Thyroid gland (tissue), 4 donors: Measurements from ENCODE around the gene A2M.

ENCODE experiments used
- CTCF ChIP-seq, 6 experiments: fragments of 200-600 bp in 3 of 6; fragments of 450-650 bp in 3 of 6; sonication (generic) in 3 of 6; IDR thresholded peaks; one replicate each; pipeline ENCODE4 v1.5.1; 2016 to 2019; ENCODE audit warnings: antibody characterized with exemption in 6 of 6, mild to moderate bottlenecking in 2 of 6, inconsistent platforms in 1 of 6, moderate library complexity in 1 of 6
- POLR2A ChIP-seq, 2 donors: fragments of 450-650 bp; IDR thresholded peaks; one replicate each; pipeline ENCODE4 v1.6.1; 2017; ENCODE audit warnings: antibody characterized with exemption in 2 of 2, mild to moderate bottlenecking in 2 of 2, moderate library complexity in 1 of 2

GRCh38 chr12:9040484-9041186 is 75.1 kb downstream of the A2M start:
- no peak for TF ChIP-seq CTCF (IDR thresholded peaks at IDR 0.05)
- no peak for TF ChIP-seq POLR2A (IDR thresholded peaks at IDR 0.05)
